ENCODE data around the gene MRPL55.

The MRPL55 gene

DNA sequence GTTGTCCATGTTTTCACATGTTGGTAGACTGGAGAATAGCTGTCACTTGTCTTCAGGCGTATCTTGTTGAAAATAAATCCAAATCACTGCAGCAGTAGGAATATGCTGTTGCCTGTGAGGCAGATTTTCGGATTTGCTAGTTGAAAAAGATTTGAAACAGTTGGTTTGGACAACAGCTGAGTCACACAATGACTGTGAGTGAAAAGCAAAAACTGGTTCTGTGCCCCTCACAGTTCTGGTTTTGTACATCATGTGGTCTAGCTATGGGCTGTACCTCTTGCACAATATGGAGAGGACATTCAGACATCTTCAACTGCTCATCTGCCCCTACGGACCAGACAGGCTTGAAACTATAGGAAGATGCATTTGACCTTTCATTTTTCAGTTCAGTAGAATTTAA is 24.8 kb downstream of the MRPL55 start:
- DNase-seq (ENCODE audit: low read depth): no peak

DNA sequence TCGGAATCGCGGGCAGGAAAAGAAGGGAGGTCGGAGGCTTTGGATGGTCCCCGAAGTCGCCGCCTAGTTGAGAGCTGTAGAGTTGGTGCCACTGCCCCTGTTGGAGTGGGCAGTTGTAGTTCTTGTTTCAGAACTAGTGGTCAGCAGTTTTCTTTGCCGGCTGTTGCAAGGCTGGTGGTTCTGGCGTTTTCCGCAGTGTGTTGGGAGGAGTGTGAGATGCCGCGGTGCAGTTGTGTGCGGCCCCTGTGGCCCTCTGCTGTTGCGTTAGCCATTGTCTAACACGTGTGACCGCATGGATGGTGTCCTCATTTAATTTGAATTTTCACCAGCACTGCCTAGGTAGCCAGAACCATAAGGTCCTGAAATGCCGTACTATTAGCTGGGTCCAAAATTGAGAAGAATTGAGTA is 25.2 kb downstream of the MRPL55 start:
- no peak for DNase-seq (ENCODE audit: low read depth)

DNA sequence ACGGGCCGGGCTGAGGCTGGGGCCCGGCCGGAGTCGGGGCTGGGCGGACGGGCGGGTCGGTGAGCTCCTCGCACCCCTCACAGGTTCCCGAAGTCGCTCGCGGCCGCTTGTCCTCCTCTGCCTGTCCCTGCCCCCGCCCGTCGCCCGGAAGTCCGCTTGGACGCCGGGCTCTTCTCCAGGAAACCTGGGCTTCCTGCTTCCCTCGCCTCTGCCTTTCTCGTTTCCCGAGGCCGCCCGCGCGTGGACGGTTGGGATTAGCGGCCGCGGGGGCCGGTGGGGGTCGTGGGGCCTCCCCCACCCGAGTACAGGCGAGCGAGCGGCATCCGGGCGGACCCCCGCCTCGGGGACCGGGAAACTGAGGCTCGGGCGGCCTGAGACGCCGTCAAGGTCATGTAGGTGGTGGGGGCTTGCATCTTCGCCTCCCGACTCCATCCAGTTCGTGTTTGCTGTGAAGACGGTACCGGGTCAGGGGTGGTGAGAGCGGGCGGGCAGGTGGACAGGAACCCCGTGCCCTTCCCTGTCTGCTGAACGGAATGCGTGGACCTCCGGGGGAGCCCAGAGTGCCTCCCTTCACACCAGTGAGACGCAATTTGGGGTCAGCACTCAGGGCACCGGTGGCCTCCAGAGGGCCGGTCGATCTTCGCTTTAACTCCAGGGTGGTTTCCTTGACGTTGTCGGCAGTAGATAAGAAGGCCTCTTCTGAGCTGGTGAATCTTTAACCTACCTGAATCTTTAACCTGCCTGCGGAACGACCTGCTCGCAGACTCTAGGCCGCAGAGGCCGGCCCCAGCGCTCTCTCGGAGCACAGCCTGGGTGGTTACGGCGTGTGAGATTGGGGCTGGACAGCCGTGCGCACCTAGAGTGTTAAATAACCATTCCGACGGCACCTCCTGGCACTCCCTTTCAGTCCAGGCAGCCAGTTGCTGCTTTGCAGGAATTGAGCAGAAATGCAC is 25.9 kb downstream of the MRPL55 start:
- DNase-seq (ENCODE audit: low read depth): peak; percentile 32

DNA sequence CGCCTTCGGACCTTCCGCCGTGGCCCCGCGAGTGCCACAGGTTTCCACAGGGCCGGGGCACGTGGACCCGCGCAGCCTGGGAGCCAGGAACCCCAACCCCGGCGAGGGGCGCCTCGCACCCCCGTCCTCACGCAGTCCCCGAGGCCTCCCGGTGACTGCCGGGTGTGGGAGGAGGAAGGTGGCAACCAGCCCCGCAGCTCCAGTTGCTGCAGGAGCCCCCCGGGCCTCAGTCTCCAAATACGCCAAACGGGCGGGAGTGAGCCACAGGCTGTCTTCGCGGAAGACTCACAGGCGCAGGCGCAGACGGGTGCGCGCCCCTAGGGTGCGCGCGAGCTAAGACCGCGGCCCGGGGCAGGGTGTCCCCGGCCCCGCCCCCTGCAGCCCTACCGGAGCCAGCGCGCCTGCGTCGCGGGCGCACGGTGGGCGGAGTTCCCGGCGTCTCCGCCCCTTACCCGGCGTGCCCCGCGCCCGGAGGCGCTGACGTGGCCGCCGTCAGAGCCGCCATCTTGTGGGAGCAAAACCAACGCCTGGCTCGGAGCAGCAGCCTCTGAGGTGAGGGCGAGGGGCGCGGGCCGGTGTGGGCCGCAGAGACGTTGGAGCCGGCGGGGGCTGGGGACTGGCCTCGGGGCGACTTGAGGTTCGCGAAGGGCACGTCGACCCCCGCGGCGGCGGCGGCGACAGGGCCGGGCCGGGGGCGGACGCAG is 26.7 kb downstream of the MRPL55 start, which contains the start of gene ARF1:
ARF1 (plus strand) TSS at position 495 of the 704 bp plus-strand sequence. CDS start 14,407 bp downstream, outside the sequence.
- DNase-seq (ENCODE audit: low read depth): peak; percentile 96

DNA sequence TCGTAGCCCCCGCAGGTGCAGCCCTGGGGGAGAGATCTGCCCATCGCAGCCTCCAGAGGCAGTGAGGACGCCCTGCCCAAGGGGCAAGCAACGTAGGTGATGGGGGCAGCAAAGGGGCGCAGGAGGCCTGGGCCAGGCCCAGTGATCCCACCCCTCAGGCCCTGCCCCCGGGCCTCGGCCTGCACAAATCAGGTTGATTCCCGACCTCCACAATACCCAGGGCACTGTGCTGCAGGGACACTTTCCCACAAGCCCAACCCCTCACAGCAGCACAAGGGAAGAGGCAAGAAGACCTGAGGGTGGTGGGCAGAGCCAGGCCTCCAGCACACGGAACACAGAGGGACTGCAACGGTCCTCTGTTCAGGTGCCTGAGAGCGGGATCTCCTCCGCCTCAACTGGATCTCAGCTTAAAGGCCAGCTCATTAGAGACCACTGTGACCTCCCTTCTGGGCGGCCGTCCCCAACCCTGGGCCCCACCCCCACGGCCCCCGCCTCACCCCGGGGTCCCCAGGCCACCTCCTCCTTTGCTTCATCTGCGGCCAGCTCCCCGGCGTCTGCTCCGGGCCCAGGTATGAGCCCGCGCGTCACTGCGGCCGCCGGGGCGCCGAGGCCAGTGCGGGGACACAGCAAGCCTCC is 27.4 kb downstream of the MRPL55 start:
- no peak for DNase-seq (ENCODE audit: low read depth)

DNA sequence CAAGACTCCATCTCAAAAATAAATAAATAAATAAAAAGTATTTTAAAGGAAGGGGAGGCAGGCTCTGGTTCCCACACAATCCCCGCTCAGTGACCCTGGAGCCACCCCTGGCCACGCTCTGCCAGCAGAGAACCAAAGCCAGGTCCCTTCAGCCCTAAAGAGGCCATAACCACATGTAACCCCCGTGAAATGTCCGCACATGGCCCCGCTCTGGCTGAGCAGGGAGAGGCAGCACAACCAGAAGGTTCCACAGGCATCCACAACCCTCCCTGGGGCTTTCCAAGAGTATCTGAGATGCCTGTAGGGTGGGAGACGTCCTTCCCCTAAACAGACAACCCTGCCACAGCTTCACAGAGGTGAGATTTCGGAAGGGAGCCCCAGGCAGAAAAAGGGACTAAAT is 28.0 kb downstream of the MRPL55 start:
- no peak for DNase-seq (ENCODE audit: low read depth)

DNA sequence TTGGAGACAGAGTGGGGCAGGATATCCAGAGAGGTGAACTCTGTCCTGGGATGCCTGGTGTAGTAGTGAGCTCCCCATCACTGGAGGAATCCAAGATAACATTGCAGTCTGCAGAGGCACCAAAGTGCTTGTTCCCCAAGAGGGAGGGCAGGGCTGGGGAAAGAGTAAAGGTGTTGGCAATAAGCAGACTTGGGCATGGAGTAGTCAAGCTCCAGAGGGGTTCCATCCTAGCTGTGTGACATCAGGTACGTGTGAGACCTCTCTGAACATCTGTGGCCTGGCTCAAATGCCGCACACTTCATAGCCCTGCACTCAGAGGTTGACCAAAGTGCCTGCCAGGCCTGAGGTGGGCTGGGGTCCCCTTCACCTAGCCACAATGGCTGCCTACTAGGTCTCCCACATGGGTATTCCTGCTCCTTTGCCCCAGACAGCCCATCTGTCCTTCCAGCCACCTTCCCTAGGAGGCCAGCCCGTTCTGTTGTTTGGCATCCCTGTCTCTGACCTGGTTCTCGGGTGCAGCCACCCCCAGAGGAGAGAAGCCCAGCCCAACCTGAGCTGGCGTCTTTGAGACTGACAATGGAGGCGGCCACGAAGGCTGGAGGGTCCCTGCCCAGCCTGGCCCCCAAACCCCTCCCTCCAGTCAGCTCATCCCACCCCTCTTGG is 29.4 kb downstream of the MRPL55 start:
- DNase-seq (ENCODE audit: low read depth): no peak

DNA sequence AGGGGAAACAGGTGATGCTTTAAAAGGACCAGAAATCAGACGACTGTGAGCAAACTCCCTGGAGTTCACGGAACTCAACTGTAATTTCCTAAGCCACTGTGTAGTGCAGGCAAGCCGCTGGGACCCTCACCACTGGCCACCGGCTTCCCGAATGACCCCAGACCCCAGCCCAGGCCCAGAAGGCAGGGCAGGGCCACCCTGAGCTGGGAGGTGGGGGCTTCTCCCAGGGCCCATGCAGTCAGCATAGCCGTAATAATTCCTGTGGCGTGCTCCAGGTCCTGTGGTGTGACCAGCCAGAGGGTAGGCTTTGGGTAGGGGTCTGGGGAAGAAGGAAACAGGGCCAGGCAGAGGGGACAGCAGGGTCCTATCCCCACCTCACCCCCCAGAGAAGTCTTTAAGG is 30.1 kb downstream of the MRPL55 start:
- no peak for DNase-seq (ENCODE audit: low read depth)

DNA sequence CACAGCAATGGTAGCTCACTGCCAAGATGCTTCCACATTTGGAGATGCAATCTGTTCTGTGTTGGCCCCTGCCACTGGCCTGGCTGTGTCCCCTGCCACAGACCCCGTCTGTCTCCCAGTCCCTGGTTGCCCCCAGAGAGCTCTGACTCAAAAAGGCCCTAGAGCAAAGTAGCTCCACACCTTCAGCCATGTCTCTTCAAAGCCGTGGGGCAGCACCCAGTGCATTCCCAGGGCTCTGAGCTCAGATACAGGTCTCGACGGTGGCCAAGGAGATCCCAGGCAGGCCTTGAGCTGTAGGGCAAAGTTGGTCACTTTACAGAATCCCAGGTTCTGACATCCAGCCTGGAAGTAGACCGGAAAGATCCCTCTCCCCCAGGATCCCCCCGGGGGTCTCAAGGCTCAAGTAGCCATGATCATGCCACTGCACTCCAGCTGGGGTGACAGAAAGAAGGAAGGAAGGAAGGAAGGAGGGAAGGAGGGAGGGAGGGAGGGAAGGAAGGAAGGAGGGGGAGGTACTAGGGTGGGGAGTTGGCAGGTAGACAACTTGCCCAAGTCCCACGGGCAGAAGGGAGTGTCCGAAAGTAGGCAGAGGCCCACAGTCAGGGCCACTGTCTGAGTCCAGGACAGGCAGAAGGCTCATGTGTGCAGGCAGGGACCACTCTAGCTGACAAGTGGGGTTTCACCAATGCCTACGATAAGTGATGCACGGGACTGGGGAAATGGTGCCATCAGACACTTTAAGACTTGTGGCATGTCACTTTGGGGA is 31.4 kb downstream of the MRPL55 start:
- DNase-seq (ENCODE audit: low read depth): no peak

DNA sequence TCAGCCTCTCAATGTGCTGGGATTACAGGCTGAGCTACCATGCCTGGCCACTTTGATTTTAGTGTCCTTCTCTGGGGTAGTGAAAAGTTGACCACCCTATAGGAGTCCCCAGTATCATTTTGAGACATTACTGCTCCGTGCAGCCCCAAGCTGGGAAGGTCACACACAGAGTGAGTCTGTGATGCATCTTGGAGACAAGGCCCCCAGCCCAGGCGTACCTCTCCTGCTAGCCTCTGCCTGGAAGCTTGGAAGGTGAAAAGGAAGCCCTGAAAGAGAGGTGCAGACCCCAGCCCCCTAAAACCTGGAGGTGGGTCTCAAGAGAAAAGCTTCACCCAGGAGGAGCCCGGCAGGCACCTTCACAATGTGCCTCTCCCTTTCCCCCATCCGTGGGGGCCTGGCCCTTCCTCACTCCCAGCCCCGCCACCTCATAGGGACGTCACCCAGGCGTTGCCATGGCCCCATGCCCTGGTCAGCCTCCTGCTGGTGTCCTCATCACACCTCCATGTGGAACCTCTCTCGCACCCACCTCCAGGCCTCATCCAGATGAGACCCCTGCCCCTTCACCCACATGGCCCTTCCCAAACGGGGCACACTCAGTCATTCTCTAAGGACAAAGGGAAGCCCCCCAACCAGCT is 32.2 kb downstream of the MRPL55 start:
- DNase-seq (ENCODE audit: low read depth): no peak

DNA sequence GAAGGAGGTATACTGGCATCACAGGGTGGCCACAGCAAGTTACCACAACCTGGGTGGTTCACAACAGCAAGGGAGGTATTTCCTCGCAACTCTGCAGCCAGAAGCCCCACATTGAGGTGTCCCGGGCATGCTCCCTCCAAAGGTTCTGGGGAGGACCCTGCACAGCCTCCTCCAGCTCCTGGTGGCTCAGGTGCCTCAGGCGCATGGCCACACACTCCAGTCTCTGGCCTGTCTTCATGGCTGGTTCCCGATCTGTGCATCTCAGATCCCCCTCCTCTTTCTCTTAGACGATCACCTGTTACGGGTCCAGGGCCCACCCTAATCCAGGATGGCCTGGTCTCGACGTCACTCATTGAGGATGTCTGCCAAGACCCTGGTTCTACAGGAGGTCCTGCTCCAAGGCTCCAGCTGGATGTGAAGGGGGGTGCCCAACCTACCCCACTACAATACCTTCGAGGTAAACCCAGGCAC is 33.3 kb downstream of the MRPL55 start:
- DNase-seq (ENCODE audit: low read depth): no peak

DNA sequence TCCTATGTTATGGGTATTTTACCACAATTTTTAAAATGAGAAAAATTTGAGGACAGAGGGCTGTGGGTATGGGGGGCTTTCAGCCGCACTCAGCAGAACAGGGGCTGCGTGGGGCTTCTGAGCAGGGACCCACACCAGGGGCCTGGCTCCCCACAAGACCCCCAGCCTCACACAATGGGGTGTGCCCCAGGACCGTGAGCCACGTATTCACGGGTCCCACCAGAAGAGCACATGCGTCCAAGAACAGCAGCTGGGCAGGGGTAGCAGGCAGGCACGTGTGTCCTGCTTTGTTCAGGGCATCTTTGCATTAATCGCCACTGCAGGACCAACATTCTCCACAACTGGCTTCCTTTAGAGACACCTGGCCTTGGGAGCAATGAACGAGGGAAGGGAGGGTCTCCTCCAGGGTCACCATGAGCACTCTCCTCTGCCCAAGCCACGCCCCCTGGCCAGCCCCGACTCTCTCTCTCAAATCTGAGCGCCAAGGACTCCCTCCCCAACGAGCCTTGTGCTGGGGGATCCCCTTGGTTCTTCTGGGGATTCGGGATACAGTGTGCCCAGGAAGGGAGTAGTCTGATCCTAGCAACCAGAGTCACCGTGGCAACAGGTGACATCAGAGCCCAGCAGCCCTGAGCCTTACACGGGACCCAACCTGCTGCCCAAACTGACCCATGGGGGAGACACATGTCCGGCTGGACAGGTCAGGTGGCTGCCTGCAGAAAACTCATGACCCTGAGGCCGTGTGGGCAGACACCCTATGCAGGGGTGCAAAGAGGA is 34.0 kb downstream of the MRPL55 start:
- no peak for DNase-seq (ENCODE audit: low read depth)

DNA sequence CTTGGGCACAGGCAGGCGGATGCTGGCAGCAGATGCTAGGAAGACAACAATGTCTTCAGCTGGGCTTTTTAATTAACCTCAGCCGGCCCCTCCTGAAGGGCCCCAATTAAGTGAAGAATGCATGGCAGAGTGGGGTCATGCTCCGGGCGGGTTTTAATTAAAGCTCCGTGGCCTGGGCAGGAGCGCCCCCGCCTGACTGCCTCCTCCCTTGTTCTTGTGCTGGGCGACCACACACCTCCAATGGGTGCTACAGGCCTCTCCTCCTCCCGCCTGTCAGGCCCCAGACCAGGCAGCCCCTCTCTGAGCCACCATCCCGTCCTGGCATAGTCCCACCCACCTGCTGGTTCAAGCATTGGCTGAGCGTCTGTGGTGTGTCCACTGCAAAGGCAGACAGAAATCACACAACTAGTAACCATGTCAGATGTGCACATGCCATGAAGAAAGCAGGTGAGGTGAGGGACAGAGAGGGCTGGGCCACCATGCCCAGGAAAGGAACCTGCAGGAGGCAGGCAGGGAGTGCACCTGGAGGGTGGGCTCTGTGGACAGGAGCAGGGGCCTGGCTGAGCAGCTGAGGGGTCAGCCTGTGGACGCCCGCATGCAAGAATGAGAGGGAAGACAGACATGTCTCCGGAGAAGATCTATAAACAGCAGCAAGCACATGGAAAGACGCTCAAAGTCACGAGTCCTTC is 35.1 kb downstream of the MRPL55 start:
- DNase-seq (ENCODE audit: low read depth): no peak

DNA sequence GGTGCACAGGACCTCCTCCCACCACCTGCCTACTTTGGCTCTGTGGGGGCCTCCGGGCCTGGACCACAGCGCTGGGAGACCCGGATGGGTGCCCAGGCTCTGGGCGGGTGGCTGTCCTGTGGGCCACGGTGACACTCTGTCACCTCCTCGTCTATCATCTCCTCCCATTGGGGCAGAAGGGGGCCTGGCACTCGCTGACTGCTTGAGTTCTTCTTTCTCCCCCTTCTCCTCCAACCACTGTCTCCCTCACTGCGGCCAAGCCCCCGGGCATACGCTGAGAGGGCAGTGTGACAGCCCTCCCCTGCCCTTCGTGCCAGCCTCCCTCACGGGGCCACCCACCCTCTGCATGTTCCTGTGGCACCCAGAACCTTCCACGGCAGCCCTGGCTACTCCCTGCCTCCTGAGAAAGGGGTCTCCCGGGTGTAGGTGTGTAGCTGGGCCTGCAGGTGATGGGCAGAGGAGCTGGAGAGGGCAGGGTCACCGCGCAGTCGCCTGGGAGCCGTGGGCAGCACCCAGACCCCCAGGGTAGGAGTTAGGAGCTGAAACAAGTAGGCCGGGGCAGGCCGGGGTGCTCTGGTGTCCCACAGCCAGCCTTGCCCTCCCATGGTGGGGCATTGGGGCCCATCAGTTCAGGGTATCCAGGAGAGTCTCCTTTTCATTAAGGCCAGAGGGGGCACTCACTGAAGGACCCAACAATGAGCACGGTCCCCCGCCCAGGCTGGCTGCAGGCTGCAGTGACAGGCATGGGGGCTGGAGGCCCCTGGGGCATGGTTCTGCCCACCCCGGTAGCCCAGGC is 35.8 kb downstream of the MRPL55 start:
- no peak for DNase-seq (ENCODE audit: low read depth)

DNA sequence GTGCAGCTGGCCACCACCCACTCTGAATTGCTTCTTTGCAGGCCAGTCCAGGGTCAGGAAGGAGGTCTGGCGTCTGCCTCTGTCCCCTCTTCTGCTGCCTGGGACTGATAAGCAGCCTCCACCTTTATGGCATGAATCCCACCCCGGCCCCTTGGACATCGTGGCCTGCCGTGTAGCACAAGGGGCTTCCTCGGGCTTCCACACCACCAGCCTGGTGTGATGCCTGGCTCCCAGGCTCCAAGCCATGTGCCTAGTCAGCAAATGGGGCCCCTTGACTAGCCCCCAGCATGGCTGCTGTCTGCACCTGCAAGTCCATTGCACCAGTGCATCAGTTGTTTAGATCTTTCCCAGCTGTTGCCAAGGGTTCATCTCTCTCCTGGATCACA is 36.4 kb downstream of the MRPL55 start:
- no peak for DNase-seq (ENCODE audit: low read depth)

DNA sequence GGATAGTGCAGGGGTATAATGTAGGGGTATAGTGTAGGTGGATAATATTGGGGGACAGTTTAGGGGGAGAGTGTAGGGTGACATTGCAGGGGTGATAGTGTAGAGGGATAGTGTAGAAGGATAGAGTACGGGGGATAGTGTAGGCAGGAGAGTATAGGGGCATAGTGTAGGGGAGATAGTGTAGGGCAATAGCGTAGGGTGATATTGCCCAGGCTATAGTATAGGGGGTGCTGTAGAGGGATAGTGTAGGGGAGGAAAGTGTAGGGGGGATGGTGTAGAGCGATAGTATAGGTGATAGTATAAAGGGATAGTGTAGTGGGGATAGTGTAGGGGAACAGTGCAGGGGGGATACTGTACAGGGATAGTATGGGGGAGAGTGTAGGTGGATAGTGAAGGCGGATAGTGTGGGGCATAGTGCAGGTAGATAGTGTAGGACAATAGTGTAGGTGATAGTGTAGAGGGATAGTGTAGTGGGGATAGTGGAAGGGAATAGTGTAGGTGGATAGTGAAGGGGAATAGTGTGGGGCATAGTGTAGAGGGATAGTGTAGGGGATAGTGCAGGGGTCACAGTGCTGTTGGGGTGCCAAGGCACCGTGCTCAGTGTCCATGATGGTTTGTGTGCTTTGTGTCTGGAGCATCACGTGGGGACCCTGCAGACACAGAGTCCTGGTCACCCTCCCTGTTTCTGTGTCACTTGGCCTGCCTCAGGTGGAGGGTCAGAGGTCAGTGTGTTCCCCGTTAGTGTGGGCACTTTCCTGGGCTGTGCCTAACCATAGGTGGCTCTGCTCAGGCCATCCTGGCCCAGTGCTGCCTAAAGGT is 37.1 kb downstream of the MRPL55 start:
- DNase-seq (ENCODE audit: low read depth): no peak

DNA sequence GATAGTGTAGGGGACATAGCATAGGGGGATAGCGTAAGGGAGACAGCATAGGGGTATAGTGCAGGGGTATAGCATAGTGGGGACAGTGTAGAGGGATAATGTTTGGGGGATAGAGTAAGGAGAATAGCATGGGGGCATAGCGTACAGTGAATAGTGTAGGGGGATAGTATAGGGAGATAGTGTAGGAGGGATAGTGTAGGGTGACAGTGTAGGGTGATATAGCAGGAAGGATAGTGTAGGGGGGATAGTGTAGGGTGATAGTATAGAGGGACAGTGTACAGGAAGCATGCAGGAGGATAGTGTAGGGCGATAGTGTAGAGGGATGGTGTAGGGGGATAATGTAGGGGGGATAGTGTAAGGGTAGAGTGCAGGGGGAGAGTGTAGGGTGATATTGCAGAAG is 38.2 kb downstream of the MRPL55 start:
- DNase-seq (ENCODE audit: low read depth): no peak

DNA sequence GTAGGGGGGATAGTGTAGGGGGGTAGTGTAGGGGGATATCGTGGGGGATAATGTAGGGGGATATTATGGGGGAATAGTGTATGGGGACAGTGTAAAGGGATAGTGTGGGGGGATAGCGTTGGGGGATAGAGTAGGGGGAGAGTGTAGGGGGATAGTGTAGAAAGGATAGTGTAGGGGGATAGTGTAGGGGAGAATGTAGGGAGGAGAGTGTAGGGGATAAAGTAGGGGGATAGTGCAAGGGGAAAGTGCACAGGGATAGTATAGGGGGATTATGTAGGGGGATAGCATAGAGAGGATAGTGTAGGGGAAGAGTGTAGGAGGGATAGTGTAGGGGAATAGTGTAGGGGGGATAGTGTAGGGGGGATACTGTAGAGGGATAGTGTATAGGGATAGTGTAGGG is 38.9 kb downstream of the MRPL55 start:
- no peak for DNase-seq (ENCODE audit: low read depth)
